HepG2 (cell line): ENCODE data around the gene TFEB. TPM values are rescaled to one million over a fixed set of nuclear protein-coding genes. Genes with fewer than 3 reads are reported as not detected.

Experiments
- ARID2 ChIP-seq: sonication (generic); formaldehyde crosslinking; IDR thresholded peaks from 2 replicates; pipeline ENCODE4 v1.8.1; 2022; ENCODE audit warnings: mild to moderate bottlenecking, missing genetic modification reagents, borderline replicate concordance
- ATRX ChIP-seq: sonication (generic); formaldehyde crosslinking; IDR thresholded peaks from 2 replicates; pipeline ENCODE4 v1.4.0; 2020; ENCODE audit warnings: missing genetic modification reagents, borderline replicate concordance
- BORCS8-MEF2B ChIP-seq: sonication (generic); formaldehyde crosslinking; IDR thresholded peaks from 2 replicates; pipeline ENCODE4 v1.8.0; 2022; ENCODE audit warnings: mild to moderate bottlenecking, missing genetic modification reagents
- CEBPG ChIP-seq: IDR thresholded peaks from 2 replicates; pipeline ENCODE4 v1.6.1; 2016
- E2F2 ChIP-seq: sonication (generic); formaldehyde crosslinking; IDR thresholded peaks from 2 replicates; pipeline ENCODE4 v1.4.0; 2020; ENCODE audit warnings: missing genetic modification reagents, borderline replicate concordance
- GTF3A ChIP-seq: sonication (generic); formaldehyde crosslinking; conservative IDR thresholded peaks from 2 replicates; pipeline ENCODE4 v1.4.0; 2020; ENCODE audit warnings: mild to moderate bottlenecking, missing genetic modification reagents
- HMGXB3 ChIP-seq: sonication (generic); formaldehyde crosslinking; IDR thresholded peaks from 2 replicates; pipeline ENCODE4 v1.4.0; 2020; ENCODE audit warnings: missing genetic modification reagents, borderline replicate concordance
- MATR3 ChIP-seq: sonication (generic); formaldehyde crosslinking; IDR thresholded peaks from 2 replicates; pipeline ENCODE4 v1.4.0; 2020; ENCODE audit warnings: missing genetic modification reagents
- MXD1 ChIP-seq: sonication (generic); formaldehyde crosslinking; IDR thresholded peaks from 2 replicates; pipeline ENCODE4 v1.4.0; 2020; ENCODE audit warnings: mild to moderate bottlenecking, missing genetic modification reagents
- NCOA1 ChIP-seq: sonication (generic); formaldehyde crosslinking; IDR thresholded peaks from 2 replicates; pipeline ENCODE4 v1.9.0; 2021; ENCODE audit warnings: missing genetic modification reagents
- NFE2L1 ChIP-seq: sonication (generic); formaldehyde crosslinking; IDR thresholded peaks from 2 replicates; pipeline ENCODE4 v1.4.0; 2020; ENCODE audit warnings: missing genetic modification reagents, mild to moderate bottlenecking, borderline replicate concordance
- NONO ChIP-seq, 2 experiments: fragments of 450-650 bp in 1 of 2; sonication (generic) in 1 of 2; formaldehyde crosslinking in 1 of 2; IDR thresholded peaks in 1 of 2; conservative IDR thresholded peaks in 1 of 2; 2 replicates each; pipeline versions ENCODE4 v1.6.1 to v1.8.0; 2017 to 2022; ENCODE audit warnings: mild to moderate bottlenecking in 1 of 2, missing genetic modification reagents in 1 of 2, moderate library complexity in 1 of 2
- PRDM10 ChIP-seq: sonication (generic); formaldehyde crosslinking; IDR thresholded peaks from 2 replicates; pipeline ENCODE4 v1.4.0; 2020; ENCODE audit warnings: low read depth, missing genetic modification reagents
- SOX13 ChIP-seq, 3 experiments: fragments of 450-650 bp in 1 of 3; sonication (generic) in 1 of 3; formaldehyde crosslinking in 1 of 3; IDR thresholded peaks in 2 of 3; conservative IDR thresholded peaks in 1 of 3; 2 replicates each; pipeline versions ENCODE4 v1.5.0 to v1.6.1; 2016 to 2020; ENCODE audit warnings: antibody characterized with exemption in 1 of 3, mild to moderate bottlenecking in 1 of 3, missing compliant biosample characterization in 1 of 3, missing genetic modification reagents in 1 of 3, moderate library complexity in 1 of 3
- ZNF205 ChIP-seq: IDR thresholded peaks from 2 replicates; pipeline ENCODE4 v1.6.1; 2018; ENCODE audit warnings: missing biosample characterization, missing genetic modification reagents
- ZNF207 ChIP-seq: fragments of 450-650 bp; IDR thresholded peaks from 2 replicates; pipeline ENCODE4 v1.6.1; 2016; ENCODE audit warnings: antibody characterized with exemption, borderline replicate concordance
- ZNF224 ChIP-seq: sonication (generic); formaldehyde crosslinking; IDR thresholded peaks from 2 replicates; pipeline ENCODE4 v1.5.0; 2020; ENCODE audit warnings: mild to moderate bottlenecking, missing genetic modification reagents
- ZNF510 ChIP-seq: sonication (generic); formaldehyde crosslinking; IDR thresholded peaks from 2 replicates; pipeline ENCODE4 v1.4.0; 2020; ENCODE audit warnings: low read depth, mild to moderate bottlenecking, missing genetic modification reagents
- ZNF572 ChIP-seq: sonication (generic); formaldehyde crosslinking; IDR thresholded peaks from 2 replicates; pipeline ENCODE4 v1.5.1; 2020; ENCODE audit warnings: mild to moderate bottlenecking, missing genetic modification reagents
- polyA plus RNA-seq, 8 experiments: library from polyadenylated mRNA; depleted of rRNA in 3 of 8; stranded (reverse) in 7 of 8; unstranded in 1 of 8; fragments of >200 nt; fragmentation: Illumina TruSeq in 4 of 8; extraction: Trizol in 4 of 8; gene quantifications; 2 replicates each; pipeline versions ENCODE4 v1.2.1 to v1.2.3, GENCODE V29; 2011 to 2016; ENCODE audit warnings: low read depth in 4 of 8, missing spikeins in 1 of 8, mixed read lengths in 1 of 8; ENCODE audit not compliant: insufficient read depth in 1 of 8
- total RNA-seq, 5 experiments: library from RNA; depleted of rRNA; stranded (reverse); fragments of >200 nt; fragmentation: Illumina TruSeq; extraction: Trizol; gene quantifications; 2 replicates each; pipeline ENCODE4 v1.2.3, GENCODE V29; 2016; ENCODE audit warnings: low read depth in 1 of 5

Gene TFEB
- total and polyA plus RNA-seq, 2 of the 13 experiments (the other 11 are each of a cell fraction or from before 2014, with no cell fraction given) = 13.3 to 18.7 TPM

GRCh38 chr6:41723530-41724227 lies 11.7 kb downstream of the TFEB start (continued):
- TF ChIP-seq BORCS8-MEF2B (CRISPR knock-in tag) (no peak), ZNF205 (CRISPR knock-in tag) (peak; percentile 83), ATRX (CRISPR knock-in tag) (no peak), E2F2 (0 out of 2 replicates have a peak, but pooled peaks have one; percentile 32), NCOA1 (CRISPR knock-in tag) (no peak), MATR3 (no peak), MXD1 (CRISPR knock-in tag) (peak; percentile 51; the same call in 1 of the 2 replicates), CEBPG (CRISPR knock-in tag) (peak; percentile 100), ZNF224 (no peak), ZNF207 (no peak), ARID2 (CRISPR knock-in tag) (no peak), NONO (IDR thresholded peaks at IDR 0.05) (no peak), NONO (CRISPR knock-in tag; conservative IDR thresholded peaks at IDR 0.05) (0 out of 2 replicates have a peak, but pooled peaks have one; percentile 39), PRDM10 (CRISPR knock-in tag) (no peak), SOX13 (IDR thresholded peaks at IDR 0.05) (no peak), SOX13 (CRISPR knock-in tag; conservative IDR thresholded peaks at IDR 0.05 in 1 of 2, IDR thresholded peaks at IDR 0.05 in 1 of 2) (peak in 1 of 2 experiments; percentile 42; a peak in 1 of 4 replicates), HMGXB3 (CRISPR knock-in tag) (peak; percentile 87; the same call in 1 of the 2 replicates), ZNF572 (CRISPR knock-in tag) (no peak), GTF3A (CRISPR knock-in tag) (no peak), ZNF510 (CRISPR knock-in tag) (no peak), NFE2L1 (CRISPR knock-in tag) (no peak)
